ENCODE results near the gene SEC14L5. TPM values are rescaled to one million over a fixed set of nuclear protein-coding genes. Genes with fewer than 3 reads are reported as not detected.

Gene SEC14L5
- polyA plus RNA-seq, 3 donors = 0.03 TPM; not detected in 2

- peak within 1 kb of the TSS in 1 of 3 experiments; percentile 14 for H3K4me3 ChIP-seq (replicated peaks in 1 of 3; ENCODE audit: low read depth in 2 of 3, low read length in 3 of 3)
- H3K36me3 Mint-ChIP-seq = no peaks in the 10 kb centered on the region
- H3K79me2 ChIP-seq (ENCODE audit: insufficient read depth, low read length) = no peaks in the 10 kb centered on the region
- H2AFZ ChIP-seq (ENCODE audit: insufficient read depth, low read depth, low read length, poor library complexity, severe bottlenecking) = no peak within 1 kb of the TSS
- WGBS (ENCODE audit: insufficient coverage) = 4% methylated on average over 64 of the region's 76 CpGs
- no peak within 1 kb of the TSS for H3K27ac ChIP-seq (ENCODE audit: low read depth in 1 of 2, low read length in 2 of 2)
- H4K20me1 ChIP-seq (ENCODE audit: insufficient read depth, low read length) = no peaks in the 10 kb centered on the region
- DNase-seq = no peak
- peaks cover 9% of the 10 kb centered on the region for H3K4me1 Mint-ChIP-seq
- peak within 1 kb of the TSS in 1 of 2 donors; percentile 84 for H3K4me3 Mint-ChIP-seq
- peak within 1 kb of the TSS in 1 of 7 donors; percentile 31 for H3K27ac Mint-ChIP-seq
- intact Hi-C loops (cut with micrococcal nuclease) = no loop called here
- H3K9ac ChIP-seq (ENCODE audit: insufficient read depth, low read length, poor library complexity, severe bottlenecking) = no peak within 1 kb of the TSS
- H3K9me3 Mint-ChIP-seq = peaks cover 0 to 22% (median 5%) of the 10 kb centered on the region in 7 donors
- H3K36me3 ChIP-seq (replicated peaks in 1 of 2; ENCODE audit: control insufficient read depth in 1 of 2, insufficient read depth in 2 of 2, low read length in 2 of 2) = no peaks in the 10 kb centered on the region
- peaks cover 0 to 12% of the 10 kb centered on the region in 2 donors for H3K9me3 ChIP-seq (replicated peaks in 1 of 2; ENCODE audit: control insufficient read depth in 1 of 2, insufficient read depth in 1 of 2, low read length in 2 of 2)
- H3K27me3 ChIP-seq (ENCODE audit: control insufficient read depth in 2 of 2, insufficient read depth in 2 of 2, low read length in 2 of 2) = peaks cover 20 to 40% of the 10 kb centered on the region in 2 donors
- TF ChIP-seq CTCF (IDR thresholded peaks at IDR 0.05) = no peak
- peaks cover 45 to 59% (median 46%) of the 10 kb centered on the region in 3 donors for H3K27me3 Mint-ChIP-seq (ENCODE audit: low read depth in 3 of 3)
- peaks cover 9 to 10% of the 10 kb centered on the region in 2 donors for H3K4me1 ChIP-seq (ENCODE audit: control insufficient read depth in 1 of 2, insufficient read depth in 2 of 2, low read length in 2 of 2)
- H3K4me2 ChIP-seq (replicated peaks; ENCODE audit: extremely low read depth, low read length, poor library complexity, severe bottlenecking) = peak within 1 kb of the TSS; percentile 31
These were observed 20.9 kb upstream of the SEC14L5 start, which contains the start of gene PPL for GRCh38 chr16:4936991-4937781. TSS of gene PPL (minus strand) at chr16:4937148. CDS start at chr16:4937045, 103 bp downstream.

- Histone ChIP-seq H4K20me1 (ENCODE audit: insufficient read depth, low read length) (no peaks in the 10 kb centered on the region), H3K9ac (ENCODE audit: insufficient read depth, low read length, poor library complexity, severe bottlenecking) (no peak overlapping the region), H3K9me3 (replicated peaks in 1 of 2; ENCODE audit: control insufficient read depth in 1 of 2, insufficient read depth in 1 of 2, low read length in 2 of 2) (peaks cover 0 to 12% of the 10 kb centered on the region in 2 donors), H3K4me1 (ENCODE audit: control insufficient read depth in 1 of 2, insufficient read depth in 2 of 2, low read length in 2 of 2) (peaks cover 9 to 10% of the 10 kb centered on the region in 2 donors), H2AFZ (ENCODE audit: insufficient read depth, low read depth, low read length, poor library complexity, severe bottlenecking) (no peak overlapping the region), H3K79me2 (ENCODE audit: insufficient read depth, low read length) (no peaks in the 10 kb centered on the region), H3K36me3 (replicated peaks in 1 of 2; ENCODE audit: control insufficient read depth in 1 of 2, insufficient read depth in 2 of 2, low read length in 2 of 2) (no peaks in the 10 kb centered on the region), H3K27me3 (ENCODE audit: control insufficient read depth in 2 of 2, insufficient read depth in 2 of 2, low read length in 2 of 2) (peaks cover 20 to 40% of the 10 kb centered on the region in 2 donors), H3K27ac (ENCODE audit: low read depth in 1 of 2, low read length in 2 of 2) (no peak overlapping the region), H3K4me2 (replicated peaks; ENCODE audit: extremely low read depth, low read length, poor library complexity, severe bottlenecking) (no peak overlapping the region), H3K4me3 (replicated peaks in 1 of 3; ENCODE audit: low read depth in 2 of 3, low read length in 3 of 3) (no peak overlapping the region)
- Mint-ChIP-seq H3K9me3 (peaks cover 0 to 22% (median 5%) of the 10 kb centered on the region in 7 donors), H3K4me1 (peaks cover 9% of the 10 kb centered on the region), H3K27ac (no peak overlapping the region), H3K36me3 (no peaks in the 10 kb centered on the region), H3K4me3 (peak overlapping the region in 1 of 2 donors; percentile 70), H3K27me3 (ENCODE audit: low read depth in 3 of 3) (peaks cover 43 to 58% (median 48%) of the 10 kb centered on the region in 3 donors)
- 84% methylated on average over 11 of the region's 16 CpGs for WGBS (ENCODE audit: insufficient coverage)
- DNase-seq = no peak
- intact Hi-C loops (cut with micrococcal nuclease) = no loop called here
- TF ChIP-seq CTCF (IDR thresholded peaks at IDR 0.05) = no peak
These were observed 20.1 kb upstream of the SEC14L5 start for GRCh38 chr16:4937782-4938682.

Data from CD14-positive monocyte (primary cell).